H1 (cell line): ENCODE results near the gene NHEJ1. TPM values are rescaled to one million over a fixed set of nuclear protein-coding genes. Genes with fewer than 3 reads are reported as not detected.

Experiments used
- CTCF ChIA-PET: fragments of 300-600 bp; sonication (Branson Sonifier 250); formaldehyde crosslinking; loops from one replicate; lab custom pipeline; 2021; ENCODE audit not compliant: partially characterized antibody; lab: Charles Lee
- POLR2A ChIA-PET: fragments of 300-600 bp; sonication (Branson Sonifier 250); formaldehyde crosslinking; loops from one replicate; lab custom pipeline; 2021; ENCODE audit warnings: inconsistent platforms; ENCODE audit not compliant: partially characterized antibody; lab: Charles Lee
- DNase-seq, 2 experiments: peaks; one replicate each; pipeline versions ENCODE4 v3.0.0 to v3.0.0-alpha.2; 2010 to 2022; ENCODE audit warnings: low spot score in 2 of 2, low read depth in 1 of 2, mixed read lengths in 1 of 2
- FAIRE-seq: peaks from 2 replicates; lab custom pipeline; 2011; peaks lifted over from hg19 to GRCh38; lab: Jason Lieb, UNC
- H2AFZ ChIP-seq: 2 replicates; pipeline ENCODE4 v1.8.1; 2012; ENCODE audit warnings: low read length, inconsistent platforms
- H2AK5ac ChIP-seq: 2 replicates; pipeline ENCODE4 v1.6.1; 2013; ENCODE audit warnings: low read depth, low read length
- H2BK120ac ChIP-seq: replicated peaks from 2 replicates; pipeline ENCODE3; 2013; ENCODE audit warnings: low read depth, low read length, inconsistent platforms
- H2BK12ac ChIP-seq: 2 replicates; pipeline ENCODE4 v1.6.1; 2013; ENCODE audit warnings: low read depth, low read length
- H2BK15ac ChIP-seq: 2 replicates; pipeline ENCODE4 v1.6.1; 2013; ENCODE audit warnings: low read length
- H2BK20ac ChIP-seq: 2 replicates; pipeline ENCODE4 v1.6.1; 2013; ENCODE audit warnings: low read length
- H2BK5ac ChIP-seq: 2 replicates; pipeline ENCODE4 v1.6.1; 2013; ENCODE audit warnings: low read depth, low read length
- H3K14ac ChIP-seq: 2 replicates; pipeline ENCODE4 v1.6.1; 2013; ENCODE audit warnings: inconsistent platforms; ENCODE audit not compliant: insufficient read length
- H3K18ac ChIP-seq: 2 replicates; pipeline ENCODE4 v1.6.1; 2013; ENCODE audit warnings: low read length; ENCODE audit errors: extremely low read depth
- H3K23ac ChIP-seq: 2 replicates; pipeline ENCODE4 v1.6.1; 2013; ENCODE audit warnings: inconsistent platforms; ENCODE audit not compliant: insufficient read length
- H3K23me2 ChIP-seq: 2 replicates; pipeline ENCODE4 v1.6.1; 2013; ENCODE audit warnings: low read depth, low read length
- H3K27ac ChIP-seq: 2 replicates; pipeline ENCODE4 v1.6.1; 2011; ENCODE audit warnings: low read depth, low read length, inconsistent platforms
- H3K27me3 ChIP-seq, 4 experiments: replicated peaks in 1 of 4; 1 replicate in 1 of 4; 2 replicates in 3 of 4; pipeline versions ENCODE4 v1.6.1 to v1.8.1; 2011 to 2013; ENCODE audit warnings: low read length in 3 of 4, mild to moderate bottlenecking in 3 of 4, inconsistent platforms in 2 of 4, mixed read lengths in 2 of 4, moderate library complexity in 1 of 4; ENCODE audit not compliant: control insufficient read depth in 3 of 4, insufficient read depth in 3 of 4; ENCODE audit errors: extremely low read depth in 1 of 4
- H3K36me3 ChIP-seq, 4 experiments: 2 replicates each; pipeline versions ENCODE4 v1.6.1 to v1.8.1; 2011 to 2013; ENCODE audit warnings: mild to moderate bottlenecking in 4 of 4, low read length in 3 of 4, moderate library complexity in 2 of 4, control low read depth in 1 of 4, inconsistent platforms in 1 of 4; ENCODE audit not compliant: insufficient read depth in 4 of 4, control insufficient read depth in 2 of 4
- H3K4ac ChIP-seq: replicated peaks from 2 replicates; pipeline ENCODE3; 2013; ENCODE audit warnings: low read length, low read depth, mixed read lengths, inconsistent platforms; ENCODE audit not compliant: insufficient read length
- H3K4me1 ChIP-seq, 4 experiments: replicated peaks in 1 of 4; 1 replicate in 1 of 4; 2 replicates in 3 of 4; pipeline versions ENCODE4 v1.6.1 to v1.8.1; 2011 to 2013; ENCODE audit warnings: low read length in 3 of 4, inconsistent platforms in 2 of 4, mixed read lengths in 1 of 4; ENCODE audit not compliant: insufficient read depth in 4 of 4, control insufficient read depth in 3 of 4
- H3K4me2 ChIP-seq, 2 experiments: 2 replicates each; pipeline versions ENCODE4 v1.6.1 to v1.8.1; 2011 to 2013; ENCODE audit warnings: low read depth in 2 of 2, low read length in 2 of 2, control low read depth in 1 of 2, inconsistent platforms in 1 of 2, mild to moderate bottlenecking in 1 of 2; ENCODE audit not compliant: insufficient read depth in 1 of 2
- H3K4me3 ChIP-seq, 4 experiments: fragments of 200-600, 300-600 bp in 1 of 4; sonication (generic), shearing (Covaris generic), sonication (Bioruptor Twin) in 1 of 4; 2 replicates each; pipeline versions ENCODE4 v1.5.1 to v1.8.1; 2011 to 2016; ENCODE audit warnings: low read length in 4 of 4, low read depth in 3 of 4, control low read depth in 2 of 4, inconsistent platforms in 2 of 4, mild to moderate bottlenecking in 2 of 4, mixed read lengths in 1 of 4, moderate library complexity in 1 of 4; ENCODE audit not compliant: insufficient read depth in 2 of 4; ENCODE audit errors: extremely low read depth in 1 of 4
- H3K56ac ChIP-seq: replicated peaks from 2 replicates; pipeline ENCODE3; 2013; ENCODE audit warnings: low read depth, mild to moderate bottlenecking, mixed read lengths, low read length, inconsistent platforms; ENCODE audit not compliant: insufficient read length
- H3K79me1 ChIP-seq: 2 replicates; pipeline ENCODE4 v1.6.1; 2013; ENCODE audit warnings: low read depth, low read length, control low read depth
- H3K79me2 ChIP-seq, 2 experiments: 2 replicates each; pipeline versions ENCODE4 v1.6.1 to v1.8.1; 2012 to 2013; ENCODE audit warnings: low read length in 2 of 2, mild to moderate bottlenecking in 2 of 2, inconsistent platforms in 1 of 2; ENCODE audit not compliant: insufficient read depth in 2 of 2, control insufficient read depth in 1 of 2
- H3K9ac ChIP-seq, 4 experiments: replicated peaks in 1 of 4; 1 replicate in 1 of 4; 2 replicates in 3 of 4; pipeline versions ENCODE4 v1.6.1 to v1.8.1; 2011 to 2013; ENCODE audit warnings: low read depth in 3 of 4, low read length in 3 of 4, control low read depth in 2 of 4, mild to moderate bottlenecking in 2 of 4, moderate library complexity in 2 of 4, inconsistent platforms in 1 of 4; ENCODE audit errors: extremely low read depth in 1 of 4
- H3K9me3 ChIP-seq, 2 experiments: 2 replicates each; pipeline versions ENCODE4 v1.6.1 to v1.8.1; 2012 to 2013; ENCODE audit warnings: mild to moderate bottlenecking in 2 of 2, moderate library complexity in 2 of 2, control low read depth in 1 of 2, inconsistent platforms in 1 of 2, low read depth in 1 of 2, low read length in 1 of 2, mixed read lengths in 1 of 2; ENCODE audit not compliant: insufficient read depth in 2 of 2
- H4K20me1 ChIP-seq, 2 experiments: replicated peaks in 1 of 2; 2 replicates each; pipeline versions ENCODE3 to v1.8.1; 2011 to 2013; ENCODE audit warnings: inconsistent platforms in 2 of 2, low read length in 2 of 2, mild to moderate bottlenecking in 1 of 2; ENCODE audit not compliant: insufficient read depth in 2 of 2, control insufficient read depth in 1 of 2
- H4K5ac ChIP-seq: 2 replicates; pipeline ENCODE4 v1.6.1; 2013; ENCODE audit warnings: low read length, low read depth, mixed read lengths, inconsistent platforms; ENCODE audit not compliant: insufficient read length
- H4K8ac ChIP-seq: 2 replicates; pipeline ENCODE4 v1.8.0; 2013; ENCODE audit warnings: mild to moderate bottlenecking, moderate library complexity, low read length, inconsistent platforms; ENCODE audit not compliant: insufficient read depth; ENCODE audit errors: extremely low read depth
- H4K91ac ChIP-seq: replicated peaks from 2 replicates; pipeline ENCODE3; 2013; ENCODE audit warnings: low read length, mixed read lengths, inconsistent platforms; ENCODE audit not compliant: insufficient read length
- EP300 ChIP-seq, 2 experiments: IDR thresholded peaks; 1 replicate in 1 of 2; 2 replicates in 1 of 2; pipeline ENCODE4 v1.6.1; 2011 to 2012; ENCODE audit warnings: low read depth in 2 of 2, low read length in 2 of 2, mild to moderate bottlenecking in 2 of 2, borderline replicate concordance in 1 of 2, inconsistent platforms in 1 of 2, moderate library complexity in 1 of 2
- GTF2F1 ChIP-seq: IDR thresholded peaks from 2 replicates; pipeline ENCODE4 v1.6.1; 2012; ENCODE audit warnings: low read depth, low read length, improper control_type of control experiment, borderline replicate concordance
- MAFK ChIP-seq: IDR thresholded peaks from 2 replicates; pipeline ENCODE4 v1.6.1; 2012; ENCODE audit warnings: low read depth, mild to moderate bottlenecking, improper control_type of control experiment, low read length
- SAP30 ChIP-seq: fragments of 300-600 bp; sonication (generic); IDR thresholded peaks from 2 replicates; pipeline ENCODE4 v1.7.1; 2012; ENCODE audit warnings: low read length, moderate library complexity, mild to moderate bottlenecking, inconsistent platforms; ENCODE audit not compliant: insufficient read depth, insufficient replicate concordance
- SRF ChIP-seq: IDR thresholded peaks from 2 replicates; pipeline ENCODE4 v1.6.1; 2011; ENCODE audit warnings: mild to moderate bottlenecking, low read depth, low read length, moderate library complexity
- WGBS, 2 experiments: shearing (Covaris generic) in 1 of 2; methylation state at CpG; one replicate each; pipeline versions ENCODE4 v1.1.6 to v1.1.7; 2013 to 2015; ENCODE audit warnings: low lambda C conversion rate in 2 of 2, mixed read lengths in 2 of 2, inconsistent platforms in 1 of 2, low coverage in 1 of 2, missing lambda C conversion rate in 1 of 2; ENCODE audit not compliant: insufficient replicate concordance in 2 of 2, insufficient coverage in 1 of 2, insufficient read length in 1 of 2; ENCODE audit errors: extremely low coverage in 1 of 2, missing lambda C conversion rate in 1 of 2; 5-methylcytosine and 5-hydroxymethylcytosine counted together
- polyA plus RNA-seq, 7 experiments: library from polyadenylated mRNA; depleted of rRNA in 3 of 7; stranded (reverse) in 5 of 7; unstranded in 2 of 7; fragments of >200 nt in 5 of 7; fragments of 200-250 nt in 2 of 7; gene quantifications; 1 replicate in 5 of 7; 2 replicates in 1 of 7; 4 replicates in 1 of 7; pipeline versions ENCODE4 v1.2.1 to v1.2.3, GENCODE V29; 2011 to 2013; ENCODE audit warnings: missing spikeins in 2 of 7, mixed read lengths in 2 of 7
- total RNA-seq: library from RNA; stranded (reverse); fragmentation: NEBNext Ultra II Directional; extraction: Animal tissue kit (Norgen Biotek cat#: 25700); gene quantifications from 2 replicates; pipeline ENCODE4 v1.2.1, GENCODE V29; 2021

The NHEJ1 gene
- total and polyA plus RNA-seq, 2 of the 8 experiments (the other 6 are each of a cell fraction or from before 2014, with no cell fraction given), result 22.7 to 24.1 TPM

- Histone ChIP-seq H2BK20ac (no peak overlapping the region), H4K8ac (no peak overlapping the region), H3K9me3 (no peaks in the 10 kb centered on the region), H3K27ac (no peak overlapping the region), H2BK15ac (no peak overlapping the region), H3K4me1 (no peaks in the 10 kb centered on the region; a peak in 2 of 7 replicates)
- TF ChIP-seq SRF, result no peak
- no peak for TF ChIP-seq MAFK
- TF ChIP-seq GTF2F1, result no peak
- TF ChIP-seq SAP30, result no peak
- TF ChIP-seq EP300 (IDR thresholded peaks at IDR 0.05; ENCODE audit: borderline replicate concordance in 1 of 2, low read depth in 2 of 2, low read length in 2 of 2), result no peak
- TF ChIP-seq, all 59 proteins: peak for 0
- Histone ChIP-seq H4K20me1 (no peaks in the 10 kb centered on the region), H3K79me1 (no peaks in the 10 kb centered on the region), H3K4ac (no peak overlapping the region), H4K5ac (no peak overlapping the region), H2AFZ (no peak overlapping the region), H3K79me2 (no peaks in the 10 kb centered on the region), H3K23me2 (no peaks in the 10 kb centered on the region), H3K36me3 (no peaks in the 10 kb centered on the region), H4K91ac (no peak overlapping the region), H2BK120ac (no peak overlapping the region), H2BK12ac (no peak overlapping the region), H3K14ac (no peak overlapping the region), H3K56ac (no peak overlapping the region), H3K4me3 (no peak overlapping the region), H3K23ac (no peak overlapping the region), H2AK5ac (no peak overlapping the region), H3K18ac (no peak overlapping the region), H3K4me2 (no peak overlapping the region), H2BK5ac (no peak overlapping the region), H3K27me3 (no peaks in the 10 kb centered on the region), H3K9ac (no peak overlapping the region)
- no peak for FAIRE-seq
- WGBS, 2 experiments, result 88% methylated on average over 7 of the region's 7 CpGs; no CpG with 5 or more reads in 1 of the 2 experiments
- DNase-seq, result no peak
- CTCF ChIA-PET, result interaction anchor here (0.6 to 37.2 kb wide), 9 partner anchors 19 to 224 kb away, joined by 3 to 1777 read pairs (median 6); partner anchors contain the start of genes CFAP65 and IHH
- POLR2A ChIA-PET, result interaction anchor here (1.1 kb wide), 1 partner anchor 9 kb away, joined by 3 read pairs; no protein-coding TSS in a partner anchor
Observed at GRCh38 chr2:219128396-219128795, 32.2 kb downstream of the NHEJ1 start.
